ENCODE measurements around the gene ARHGAP1.
A peak's percentile ranks its signal among the peaks of the same experiment; 100 is the strongest.
"Not testable (repeated sequence)": the region's sequence is repeated elsewhere in the genome, so short reads cannot be mapped to it uniquely, and the experiment has no call there.

The ARHGAP1 gene

DNA sequence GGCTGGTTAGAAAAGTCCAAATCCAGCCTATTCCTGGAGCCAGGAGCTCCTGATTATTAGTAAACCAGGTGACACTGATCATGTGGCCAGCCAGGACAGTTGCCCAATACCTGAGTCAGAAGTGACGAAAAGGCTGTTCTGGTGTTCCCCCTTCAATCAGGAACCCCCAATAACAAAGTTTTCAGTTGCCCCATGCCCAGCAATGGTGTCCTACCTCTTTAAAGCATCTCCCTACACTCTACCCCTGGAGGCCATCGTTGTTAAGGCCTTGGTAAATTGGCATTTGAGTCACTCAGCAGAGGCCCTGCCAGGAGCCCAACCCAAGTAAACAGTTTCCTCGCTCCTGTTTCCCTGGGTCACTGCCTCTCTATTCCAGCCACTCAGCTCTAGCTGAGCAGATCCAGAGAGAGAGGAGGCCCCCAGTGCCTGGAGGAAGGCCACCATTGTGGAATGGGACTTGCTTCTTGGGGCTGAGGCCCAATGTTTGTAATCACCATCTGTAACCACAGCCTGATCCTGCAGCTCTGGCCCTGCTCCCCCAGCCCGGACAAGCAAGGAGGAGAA, 25.0 kb downstream of the ARHGAP1 start:
- POLR2A ChIA-PET: interaction anchor here (0.7 kb wide), 1 partner anchor 9 kb away, joined by 3 read pairs; no protein-coding TSS in a partner anchor

DNA sequence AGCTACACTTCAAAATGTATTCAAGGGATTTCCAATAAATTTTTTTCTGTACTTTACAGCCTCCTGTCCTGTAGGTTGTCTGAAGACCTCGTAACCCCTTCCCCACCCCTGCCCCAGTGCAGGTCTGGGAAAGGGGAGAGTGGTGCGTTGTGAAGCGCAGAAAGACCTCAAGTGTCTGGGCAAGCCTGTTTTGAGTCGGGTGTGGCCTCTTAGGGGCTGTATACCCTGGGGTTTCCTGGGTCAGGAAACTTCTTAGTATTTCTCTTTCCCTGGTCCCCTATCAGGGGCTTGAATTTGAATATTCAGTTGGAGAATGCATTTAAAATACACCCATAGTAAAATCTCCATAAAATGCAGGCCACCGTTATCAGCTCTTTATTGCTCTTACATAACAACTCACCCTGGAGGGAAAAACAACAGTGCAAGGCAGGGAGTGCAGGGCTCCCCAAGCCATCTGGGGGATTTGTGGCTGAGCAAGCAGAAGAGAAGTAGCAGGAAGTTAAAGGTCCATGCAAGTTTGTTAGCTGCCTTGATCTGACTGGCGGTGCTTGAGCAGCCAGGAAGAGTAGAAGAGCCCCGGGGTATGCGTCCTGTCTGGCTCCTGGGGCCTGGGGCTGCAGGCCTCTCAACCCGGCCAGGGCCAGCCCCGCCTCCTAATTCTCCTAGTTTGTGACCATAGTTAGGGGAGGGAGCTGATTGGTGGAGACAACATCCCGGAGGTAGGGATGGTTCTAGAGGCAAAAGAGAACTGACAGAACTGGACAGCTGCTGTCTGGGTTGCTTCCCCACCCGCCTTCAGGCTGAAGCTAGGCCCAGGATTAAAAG, 25.7 kb downstream of the ARHGAP1 start:
- no peak for TF ChIP-seq LEF1 (IDR thresholded peaks at IDR 0.05; ENCODE audit: borderline replicate concordance)
- TF ChIP-seq ARNT (IDR thresholded peaks at IDR 0.05): no peak
- TF ChIP-seq FOXM1 (IDR thresholded peaks at IDR 0.05; ENCODE audit: borderline replicate concordance): no peak
- TF ChIP-seq TARDBP (IDR thresholded peaks at IDR 0.05): no peak
- TF ChIP-seq NFRKB (IDR thresholded peaks at IDR 0.05): no peak
- ChIA-PET CTCF (interaction anchor here (0.6 kb wide), 1 partner anchor 35 kb away, joined by 4 read pairs; no protein-coding TSS in a partner anchor), POLR2A (interaction anchor here (0.7 to 1.0 kb wide), 2 partner anchors 8 to 81 kb away, joined by 3 read pairs; partner anchors contain the start of gene AMBRA1)
- peak; percentile 44 for DNase-seq (ENCODE audit: extremely low spot score)

More for the DNA sequence above, 25.0 kb downstream of the ARHGAP1 start:
- CTCF ChIA-PET: interaction anchor here (0.6 kb wide), 1 partner anchor 35 kb away, joined by 4 read pairs; no protein-coding TSS in a partner anchor
- TF ChIP-seq NFRKB (IDR thresholded peaks at IDR 0.05) (no peak), SP1 (IDR thresholded peaks at IDR 0.05) (no peak), FOXK2 (IDR thresholded peaks at IDR 0.05) (no peak), ARNT (IDR thresholded peaks at IDR 0.05) (no peak)
- DNase-seq (ENCODE audit: extremely low spot score): no peak

DNA sequence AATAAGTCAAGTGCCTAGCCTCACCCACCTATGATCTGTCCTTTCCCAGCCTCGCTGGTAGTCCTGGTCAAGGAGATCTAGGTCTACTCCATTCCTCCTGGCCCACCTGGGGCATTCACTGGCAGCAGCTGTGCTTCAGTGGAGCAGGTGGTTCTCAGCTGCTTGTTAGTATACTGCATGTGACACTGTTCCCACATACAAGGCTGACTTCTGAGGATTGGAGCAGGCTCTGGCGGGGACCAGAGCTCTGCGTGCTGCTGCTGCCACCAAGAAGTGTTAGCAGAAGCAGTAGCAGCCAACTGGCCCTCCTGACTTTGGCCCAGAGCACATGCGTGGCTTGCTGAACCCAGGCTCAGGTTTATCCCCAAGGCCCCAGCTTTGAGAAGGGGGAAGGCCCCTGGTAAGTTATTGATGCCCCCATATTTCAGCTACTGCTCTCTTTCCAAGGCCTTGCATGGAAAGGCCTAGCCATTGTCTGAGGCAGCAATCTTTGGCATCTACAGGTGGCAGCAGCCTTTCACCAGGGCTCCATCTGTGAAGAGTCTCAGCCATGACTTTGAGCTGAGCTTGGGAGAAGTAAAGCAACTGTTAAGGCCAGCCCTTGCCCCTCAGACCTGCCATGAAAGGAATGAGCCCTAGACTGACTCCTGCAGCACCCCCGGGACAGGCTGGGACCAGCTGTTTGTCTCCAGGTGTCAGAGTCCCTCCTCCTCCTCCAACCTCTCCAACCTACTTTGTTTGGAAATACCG, 26.5 kb downstream of the ARHGAP1 start:
- no peak for DNase-seq (ENCODE audit: extremely low spot score)
- POLR2A ChIA-PET: interaction anchor here (1.0 kb wide), 1 partner anchor 80 kb away, joined by 3 read pairs; the partner anchor contains the start of gene AMBRA1
- CTCF ChIA-PET: no interaction called here
- no peak for TF ChIP-seq BHLHE40 (IDR thresholded peaks at IDR 0.05; ENCODE audit: borderline replicate concordance)
- no peak for TF ChIP-seq FOXA1 (IDR thresholded peaks at IDR 0.05)
- no peak for TF ChIP-seq HDGF (IDR thresholded peaks at IDR 0.05; ENCODE audit: borderline replicate concordance)
- no peak for TF ChIP-seq SUZ12 (IDR thresholded peaks at IDR 0.05)
- TF ChIP-seq FOXK2 (IDR thresholded peaks at IDR 0.05): no peak
- no peak for TF ChIP-seq ZNF384 (IDR thresholded peaks at IDR 0.05)
- TF ChIP-seq SP1 (IDR thresholded peaks at IDR 0.05): no peak
- TF ChIP-seq LEF1 (IDR thresholded peaks at IDR 0.05; ENCODE audit: borderline replicate concordance): no peak
- TF ChIP-seq PKNOX1 (IDR thresholded peaks at IDR 0.05): no peak
- TF ChIP-seq NFRKB (IDR thresholded peaks at IDR 0.05): no peak
- TF ChIP-seq L3MBTL2 (conservative IDR thresholded peaks at IDR 0.05): no peak
- TF ChIP-seq ARNT (IDR thresholded peaks at IDR 0.05): no peak
- TF ChIP-seq ELF4 (IDR thresholded peaks at IDR 0.05): no peak
- no peak for TF ChIP-seq CTBP1 (IDR thresholded peaks at IDR 0.05; ENCODE audit: borderline replicate concordance)
- no peak for TF ChIP-seq TARDBP (IDR thresholded peaks at IDR 0.05)
- no peak for TF ChIP-seq FOXM1 (IDR thresholded peaks at IDR 0.05; ENCODE audit: borderline replicate concordance)

DNA sequence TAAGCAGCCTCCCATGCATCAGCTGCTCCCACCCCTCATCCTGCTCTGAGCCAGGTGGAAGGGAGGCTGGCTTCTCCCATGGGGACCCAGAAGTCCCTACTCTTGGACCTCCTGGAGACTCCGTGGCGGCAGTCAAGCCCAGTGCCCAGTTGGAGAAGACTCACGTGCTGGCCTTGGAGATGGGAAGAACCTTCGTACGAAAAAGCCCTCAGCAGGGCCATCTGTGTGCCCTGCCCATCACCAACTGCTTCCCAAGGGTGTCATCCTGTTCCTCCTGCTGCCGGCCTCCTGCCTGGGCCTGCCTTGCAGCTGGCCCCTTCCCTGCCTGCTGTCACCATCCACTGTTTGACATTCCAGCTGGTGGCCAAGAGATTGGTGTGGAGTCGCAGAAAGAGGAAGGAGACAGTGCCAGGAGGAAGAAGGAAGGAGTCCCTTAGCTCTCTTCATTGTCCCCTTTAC, 28.0 kb downstream of the ARHGAP1 start:
- CTCF ChIA-PET: no interaction called here
- no peak for DNase-seq (ENCODE audit: extremely low spot score)
- POLR2A ChIA-PET: no interaction called here
- TF ChIP-seq PKNOX1 (IDR thresholded peaks at IDR 0.05) (no peak), FOXM1 (IDR thresholded peaks at IDR 0.05; ENCODE audit: borderline replicate concordance) (no peak), LEF1 (IDR thresholded peaks at IDR 0.05; ENCODE audit: borderline replicate concordance) (no peak), ELF4 (IDR thresholded peaks at IDR 0.05) (no peak), ARNT (IDR thresholded peaks at IDR 0.05) (no peak)

DNA sequence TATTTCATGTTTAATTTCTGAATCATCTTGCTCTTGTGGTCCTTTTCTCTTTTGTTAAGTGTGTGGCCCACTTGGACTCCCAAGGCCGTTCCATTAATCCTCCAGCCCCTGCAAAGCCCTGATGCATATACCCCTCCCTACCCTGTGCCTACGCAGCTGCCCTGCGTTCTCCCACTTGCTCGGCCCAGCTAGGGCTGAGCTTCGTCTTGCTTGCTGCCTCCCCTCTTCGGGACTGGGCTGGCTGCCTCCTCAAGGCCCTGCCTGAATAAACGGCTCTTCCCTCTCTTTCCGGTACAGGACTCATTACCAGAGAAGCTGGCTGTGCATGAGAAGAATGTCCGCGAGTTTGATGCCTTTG, 28.5 kb downstream of the ARHGAP1 start:
- POLR2A ChIA-PET: no interaction called here

GRCh38 chr11:46670521-46670920, 29.9 kb downstream of the ARHGAP1 start:
- DNase-seq (ENCODE audit: extremely low spot score); CTCF ChIA-PET: not testable (repeated sequence)
- POLR2A ChIA-PET: interaction anchor here (1.0 kb wide), 1 partner anchor 30 kb away, joined by 3 read pairs; the partner anchor contains the start of genes ARHGAP1 and ZNF408

More for the DNA sequence above, 28.5 kb downstream of the ARHGAP1 start:
- CTCF ChIA-PET: no interaction called here
- DNase-seq (ENCODE audit: extremely low spot score): no peak
- TF ChIP-seq SP1 (IDR thresholded peaks at IDR 0.05) (no peak), NFRKB (IDR thresholded peaks at IDR 0.05) (no peak), ELF4 (IDR thresholded peaks at IDR 0.05) (no peak), ARNT (IDR thresholded peaks at IDR 0.05) (no peak), FOXA1 (IDR thresholded peaks at IDR 0.05) (no peak), PKNOX1 (IDR thresholded peaks at IDR 0.05) (no peak), BHLHE40 (IDR thresholded peaks at IDR 0.05; ENCODE audit: borderline replicate concordance) (no peak), LEF1 (IDR thresholded peaks at IDR 0.05; ENCODE audit: borderline replicate concordance) (no peak), ZNF384 (IDR thresholded peaks at IDR 0.05) (no peak), SUZ12 (IDR thresholded peaks at IDR 0.05) (no peak), FOXM1 (IDR thresholded peaks at IDR 0.05; ENCODE audit: borderline replicate concordance) (no peak), L3MBTL2 (conservative IDR thresholded peaks at IDR 0.05) (no peak), FOXK2 (IDR thresholded peaks at IDR 0.05) (no peak)
